ENCODE measurements around the gene SF3B5.

- TF ChIP-seq POLR2A (IDR thresholded peaks at IDR 0.05; ENCODE audit: low read length) (no peak), GATA1 (IDR thresholded peaks at IDR 0.05; ENCODE audit: low read depth, low read length) (no peak)
Measured at GRCh38 chr6:144104488-144104887, 9.1 kb upstream of the SF3B5 start.
